Measurements from ENCODE around the gene PRSS56.

PRSS56 gene

GRCh38 chr2:232519581-232520438 is at the start of gene PRSS56:
TSS of gene PRSS56 (plus strand) at chr2:232520388. CDS start at chr2:232520599, 211 bp downstream.
- DNase-seq: no peak

- DNase-seq: no peak
These were observed 46.7 kb upstream of the PRSS56 start for GRCh38 chr2:232473467-232473890.

- DNase-seq: no peak
These were observed 44.1 kb upstream of the PRSS56 start for GRCh38 chr2:232476045-232476444.

DNA sequence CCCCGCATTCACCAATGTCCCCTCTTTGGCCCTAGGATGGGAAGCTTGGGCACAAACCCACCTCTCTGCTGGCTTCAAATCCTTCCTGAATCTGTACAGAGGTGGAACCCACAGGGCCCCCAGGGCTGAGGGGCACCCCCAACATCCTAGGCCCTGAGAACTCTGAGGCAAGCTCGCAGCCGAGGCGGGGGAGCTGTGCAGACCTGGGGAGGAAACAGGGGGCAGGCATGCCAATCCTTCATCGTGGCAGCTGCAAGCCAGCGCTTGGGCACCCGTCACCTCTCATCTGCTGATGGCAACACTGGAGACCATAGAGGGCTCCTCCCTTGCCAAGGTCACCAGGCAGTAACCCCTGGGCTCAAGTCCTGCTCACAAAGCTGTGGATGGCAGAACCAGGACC is 43.4 kb upstream of the PRSS56 start:
- no peak for DNase-seq

DNA sequence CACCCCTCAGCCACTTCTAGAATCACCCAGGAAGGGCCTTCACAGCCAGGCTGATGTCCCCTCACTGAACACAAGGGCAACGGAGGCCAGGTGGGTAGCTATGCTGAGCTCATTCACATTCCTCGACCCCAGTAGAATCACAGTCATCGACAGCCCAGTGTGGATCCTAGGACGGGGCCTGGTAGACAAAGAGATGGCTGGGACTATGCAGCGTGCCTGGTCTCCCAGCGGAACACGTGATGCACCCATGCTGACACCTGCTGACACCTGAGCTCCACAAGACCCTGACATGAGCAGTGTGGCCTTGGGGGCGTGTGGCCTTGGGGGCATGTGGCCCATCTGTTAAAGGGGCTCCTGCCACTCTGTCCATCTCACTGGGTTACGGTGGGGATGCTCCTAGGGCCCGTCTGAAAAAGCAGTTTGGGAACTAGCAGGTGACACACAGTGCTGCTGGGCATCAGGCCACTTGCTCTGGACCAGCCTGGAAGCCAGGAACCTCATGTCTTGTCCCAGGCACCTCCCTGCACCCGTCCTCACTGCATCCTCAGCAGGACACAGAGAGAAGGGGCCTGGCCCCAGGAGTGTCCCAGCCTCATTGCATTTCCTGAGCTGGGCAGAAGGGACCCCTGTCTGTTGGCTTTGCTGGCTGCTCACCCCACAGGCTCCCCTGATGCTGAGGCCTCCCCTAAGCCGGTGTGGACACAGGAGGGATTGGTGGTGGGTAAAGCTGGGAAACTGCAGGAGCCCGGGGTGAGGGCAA is 42.3 kb upstream of the PRSS56 start:
- DNase-seq: no peak

DNA sequence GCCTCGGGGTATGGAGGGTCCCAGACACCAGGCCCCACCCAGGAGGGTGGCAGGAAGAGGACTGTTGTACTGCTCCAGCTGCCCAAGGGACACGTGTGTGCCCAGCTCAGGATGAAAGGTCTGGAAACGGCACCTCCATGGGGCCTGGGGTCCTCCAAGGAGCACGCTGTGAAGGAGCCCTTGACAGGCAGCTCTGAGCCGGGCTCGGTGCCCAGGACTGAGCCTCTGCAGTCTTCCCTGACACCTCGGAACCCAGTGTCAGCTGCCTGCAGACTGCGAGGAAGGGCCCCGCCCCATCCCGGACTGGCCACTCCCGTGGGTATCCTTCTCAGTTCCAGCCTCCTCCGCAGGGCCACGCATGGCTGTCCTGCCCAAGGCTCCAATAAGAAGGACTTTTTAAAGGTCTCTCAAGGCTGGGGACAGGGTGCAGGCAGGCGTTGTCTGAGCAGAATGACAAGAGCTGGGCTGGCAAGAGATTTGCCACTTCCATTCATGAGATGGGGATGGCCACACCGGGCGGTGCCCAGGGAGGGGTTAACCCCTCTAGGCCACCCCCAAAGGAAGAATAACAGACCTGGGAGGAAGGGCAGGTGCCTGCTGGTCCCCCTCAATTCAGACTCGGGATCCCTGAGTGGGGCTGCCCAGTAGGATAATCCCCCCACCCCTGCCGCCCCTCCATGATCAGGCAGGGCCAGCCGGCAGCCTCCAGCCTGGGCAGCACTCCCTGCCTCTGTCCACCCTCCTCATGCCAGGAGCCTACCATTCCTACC is 41.4 kb upstream of the PRSS56 start:
- no peak for DNase-seq

- no peak for DNase-seq
These were observed 40.6 kb upstream of the PRSS56 start for GRCh38 chr2:232479341-232480200.

- no peak for DNase-seq
These were observed 39.7 kb upstream of the PRSS56 start for GRCh38 chr2:232480201-232481190.

DNA sequence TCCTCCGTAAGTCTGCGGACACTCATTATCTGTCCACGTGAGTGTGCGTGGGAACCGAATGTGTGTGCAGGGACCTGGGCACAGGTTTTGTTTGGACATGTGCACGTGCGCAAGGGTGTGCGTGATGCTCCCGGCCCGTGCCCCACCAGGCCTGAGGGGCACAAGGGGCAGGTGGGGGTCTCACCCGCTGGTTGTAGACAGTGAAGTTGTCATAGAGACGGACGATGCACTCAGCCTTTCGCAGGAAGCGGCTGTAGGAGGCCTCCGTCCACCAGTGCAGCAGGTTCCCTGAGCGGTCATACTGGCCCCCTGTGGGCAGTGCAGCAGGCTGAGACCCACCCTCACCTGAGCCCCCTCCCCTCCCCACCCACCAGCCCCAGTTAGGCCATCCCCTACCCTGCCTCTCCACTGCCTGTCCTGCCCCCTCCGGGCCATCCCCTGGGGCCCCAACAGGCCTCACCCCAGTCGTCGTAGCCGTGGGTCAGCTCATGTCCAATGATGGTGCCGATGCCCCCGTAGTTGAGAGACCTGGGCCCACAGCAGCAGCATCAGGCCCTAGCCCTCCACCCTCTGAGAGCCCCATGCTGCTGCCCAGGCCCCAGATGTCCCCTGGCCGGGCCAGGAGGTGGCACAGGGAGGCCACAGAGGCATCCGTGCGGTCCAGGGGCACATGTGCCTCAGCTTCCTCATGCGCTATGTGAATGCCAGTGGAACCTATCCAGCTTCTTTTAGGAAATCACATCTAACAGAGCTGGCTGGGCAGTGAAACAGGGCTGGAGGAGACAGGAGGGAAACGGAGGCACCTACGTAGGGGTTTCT is 38.7 kb upstream of the PRSS56 start:
- no peak for DNase-seq

- DNase-seq: no peak
These were observed 37.6 kb upstream of the PRSS56 start for GRCh38 chr2:232482301-232483238.

DNA sequence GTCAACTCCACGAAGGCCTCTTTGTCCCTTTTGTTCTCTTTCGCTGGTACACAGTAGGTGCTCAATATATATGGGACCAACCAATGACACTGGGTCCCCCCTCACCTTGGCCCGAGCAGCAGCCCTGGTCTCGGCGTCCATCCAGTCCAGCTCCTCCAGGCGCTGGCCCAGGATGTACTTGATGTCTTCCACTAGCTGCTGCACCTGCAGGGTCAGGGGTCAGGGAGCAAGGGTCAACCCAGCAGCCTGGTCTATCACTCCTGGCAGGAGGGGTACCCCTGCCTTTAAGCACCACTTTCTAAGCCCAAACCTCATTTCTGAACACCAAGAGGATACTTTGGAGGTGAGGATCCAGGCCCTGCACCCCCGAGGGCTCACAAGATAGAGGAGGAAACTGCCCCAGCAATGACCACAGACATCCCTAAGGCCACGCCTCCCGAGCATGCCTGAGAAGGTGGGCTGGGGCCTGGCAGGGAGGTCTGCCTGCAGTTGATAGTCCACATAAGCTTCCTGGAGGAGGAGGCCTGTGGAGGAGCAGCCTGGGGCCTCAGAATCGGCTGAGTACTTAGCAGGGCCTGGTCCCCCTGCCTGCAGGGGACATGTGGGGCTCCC is 36.8 kb upstream of the PRSS56 start:
- DNase-seq: no peak

GRCh38 chr2:232483923-232484627 is 36.1 kb upstream of the PRSS56 start:
- no peak for DNase-seq

GRCh38 chr2:232484628-232485347 is 35.4 kb upstream of the PRSS56 start:
- DNase-seq: no peak

DNA sequence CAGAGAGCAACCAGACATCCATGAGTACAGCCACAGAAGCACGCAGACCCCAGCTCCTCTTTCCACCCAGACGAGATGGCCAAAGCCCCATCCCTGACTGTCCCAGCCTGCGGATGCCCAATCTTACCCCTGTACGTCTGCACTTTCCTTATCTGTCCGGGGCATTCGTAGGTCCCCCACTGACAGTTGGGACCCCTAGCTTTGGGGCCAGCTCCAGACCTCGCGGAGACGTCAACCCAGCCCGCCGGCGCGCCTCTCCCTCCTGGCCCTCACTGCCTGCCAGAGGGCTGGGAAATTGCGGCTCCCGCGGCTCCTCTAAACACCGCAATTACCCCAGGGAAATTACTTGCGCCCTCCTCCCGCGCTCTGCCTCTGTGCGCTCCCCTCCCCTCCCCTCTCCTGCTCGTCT is 34.8 kb upstream of the PRSS56 start:
- no peak for DNase-seq

DNA sequence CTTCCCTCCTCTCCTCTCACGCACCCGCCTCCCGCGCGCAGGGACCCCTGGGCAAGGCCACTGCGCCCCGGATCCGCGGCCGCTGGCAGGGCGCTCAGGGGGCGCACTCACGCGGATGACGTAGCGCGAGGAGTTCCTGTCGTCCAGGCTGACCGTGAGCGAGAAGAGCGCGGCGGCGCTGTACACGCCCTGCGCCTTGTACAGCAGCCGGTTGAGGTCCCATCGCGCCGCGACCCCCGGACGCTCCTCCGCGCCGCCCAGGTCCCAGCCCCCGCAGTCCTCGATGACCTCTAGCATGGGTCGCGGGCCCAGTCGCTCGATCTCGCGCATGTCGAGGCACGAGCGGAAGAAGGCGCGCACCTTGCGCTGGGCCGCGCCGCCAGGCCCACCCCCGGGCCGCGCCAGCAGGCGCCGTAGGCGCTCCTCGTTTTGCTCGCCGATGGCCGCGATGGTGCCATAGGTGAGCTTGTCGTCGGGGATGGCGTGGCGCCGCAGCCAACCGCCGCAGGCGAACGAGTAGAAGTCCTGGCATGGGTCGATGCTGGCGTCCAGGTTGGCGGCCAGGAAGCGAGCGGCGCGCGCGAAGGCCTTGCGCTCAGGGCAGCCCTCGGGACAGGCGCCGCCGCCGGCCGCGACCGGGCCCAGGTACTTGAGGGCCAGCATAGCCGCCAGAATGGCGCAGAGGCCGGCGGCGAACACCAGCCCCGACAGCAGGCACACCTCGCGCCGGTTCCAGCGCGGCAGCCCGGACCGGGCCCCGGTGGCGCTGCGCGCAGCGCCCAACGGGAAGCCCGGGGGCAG is 34.2 kb upstream of the PRSS56 start:
- DNase-seq: no peak

All from cerebellar nuclear complex (tissue), 1 donor.